Mesendoderm (in vitro differentiated cells): Measurements from ENCODE around the gene CRTC3.

ENCODE experiments used
- DNase-seq: peaks from one replicate; pipeline ENCODE4 v3.0.0; 2013
- H2AK5ac ChIP-seq: 2 replicates; pipeline ENCODE4 v1.6.1; 2013; ENCODE audit warnings: low read length, inconsistent platforms
- H2BK120ac ChIP-seq: 2 replicates; pipeline ENCODE4 v1.6.1; 2013; ENCODE audit warnings: low read depth, mild to moderate bottlenecking, low read length, moderate library complexity, mixed read lengths
- H2BK15ac ChIP-seq: replicated peaks from 2 replicates; pipeline ENCODE4 v1.6.1; 2013; ENCODE audit warnings: low read depth, mild to moderate bottlenecking, moderate library complexity
- H2BK5ac ChIP-seq: 2 replicates; pipeline ENCODE4 v1.6.1; 2013; ENCODE audit warnings: low read length, inconsistent platforms
- H3K18ac ChIP-seq: 2 replicates; pipeline ENCODE4 v1.6.1; 2013; ENCODE audit warnings: mild to moderate bottlenecking, low read length, mixed read lengths
- H3K23ac ChIP-seq: one replicate; pipeline ENCODE4 v1.6.1; 2013; ENCODE audit warnings: low read length
- H3K27ac ChIP-seq: 2 replicates; pipeline ENCODE4 v1.5.1; 2013; ENCODE audit warnings: low read depth, mild to moderate bottlenecking, inconsistent platforms, low read length, moderate library complexity
- H3K27me3 ChIP-seq: 2 replicates; pipeline ENCODE4 v1.6.1; 2013; ENCODE audit warnings: low read length, control low read depth, mild to moderate bottlenecking, inconsistent platforms; ENCODE audit not compliant: insufficient read depth, poor library complexity
- H3K36me3 ChIP-seq: 2 replicates; pipeline ENCODE4 v1.6.1; 2013; ENCODE audit warnings: low read length, inconsistent platforms; ENCODE audit not compliant: control insufficient read depth, insufficient read depth
- H3K4ac ChIP-seq: one replicate; pipeline ENCODE4 v1.6.1; 2013; ENCODE audit warnings: low read depth, mild to moderate bottlenecking, low read length, moderate library complexity
- H3K4me1 ChIP-seq: 2 replicates; pipeline ENCODE4 v1.6.1; 2013; ENCODE audit warnings: low read depth, low read length, inconsistent platforms; ENCODE audit not compliant: control insufficient read depth
- H3K4me2 ChIP-seq: 2 replicates; pipeline ENCODE4 v1.6.1; 2013; ENCODE audit warnings: low read length
- H3K4me3 ChIP-seq: 2 replicates; pipeline ENCODE4 v1.5.1; 2013; ENCODE audit warnings: mild to moderate bottlenecking, low read length
- H3K56ac ChIP-seq: one replicate; pipeline ENCODE4 v1.6.1; 2013; ENCODE audit warnings: low read length
- H3K79me1 ChIP-seq: 2 replicates; pipeline ENCODE4 v1.6.1; 2013; ENCODE audit warnings: low read length, inconsistent platforms
- H3K79me2 ChIP-seq: 2 replicates; pipeline ENCODE4 v1.6.1; 2013; ENCODE audit warnings: mild to moderate bottlenecking, low read length; ENCODE audit not compliant: control insufficient read depth, insufficient read depth
- H3K9ac ChIP-seq: 2 replicates; pipeline ENCODE4 v1.6.1; 2013; ENCODE audit warnings: low read length, inconsistent platforms
- H4K5ac ChIP-seq: one replicate; pipeline ENCODE4 v1.6.1; 2013; ENCODE audit warnings: low read length
- H4K8ac ChIP-seq: one replicate; pipeline ENCODE4 v1.6.1; 2013; ENCODE audit warnings: low read depth, mild to moderate bottlenecking, control low read depth, low read length, moderate library complexity
- WGBS: extraction: QIAGEN DNeasy Blood & Tissue Kit; methylation state at CpG from one replicate; pipeline ENCODE4 v1.1.7; 2013; ENCODE audit warnings: low lambda C conversion rate, missing lambda C conversion rate; ENCODE audit not compliant: insufficient coverage; ENCODE audit errors: extremely low coverage; 5-methylcytosine and 5-hydroxymethylcytosine counted together

Gene CRTC3

DNA sequence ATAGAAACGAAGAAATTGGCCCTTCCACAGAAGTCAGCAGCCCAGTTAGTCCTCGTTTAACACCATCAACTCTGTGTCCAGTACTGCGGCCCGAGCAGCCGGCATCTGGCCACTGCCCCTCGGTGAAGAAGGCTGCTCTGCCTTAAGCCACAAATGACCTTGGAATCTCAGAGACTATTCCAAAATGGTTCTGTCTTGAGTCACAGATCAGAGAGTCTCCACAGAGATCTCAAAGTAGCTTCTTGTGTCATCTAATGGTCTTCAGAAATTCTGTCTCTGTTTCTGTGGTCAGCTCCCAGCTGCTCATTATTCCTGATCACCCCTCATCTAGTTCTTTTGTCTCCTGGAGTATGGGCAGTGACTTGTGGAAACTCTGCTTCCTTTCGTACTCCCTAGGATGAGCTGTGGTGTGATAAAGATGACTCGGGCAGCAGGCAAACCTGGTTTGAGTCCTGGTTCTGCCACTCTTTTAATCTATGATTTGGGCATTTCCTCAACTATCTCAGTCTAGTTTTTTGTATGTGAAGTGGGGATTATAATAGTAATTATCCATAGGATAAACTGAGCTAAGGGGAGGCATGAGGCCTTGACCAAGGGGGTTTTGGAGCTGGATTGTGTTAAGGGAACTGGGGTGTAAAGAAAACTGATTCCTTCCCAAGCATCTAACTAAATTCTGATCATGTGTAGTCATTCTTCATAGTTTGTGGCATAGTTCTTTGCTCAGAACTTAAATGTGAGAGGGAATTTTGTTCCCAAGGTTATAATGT is 22.6 kb downstream of the CRTC3 start:
- no peak overlapping the region for H2BK120ac ChIP-seq
- H3K4me1 ChIP-seq: no peaks in the 10 kb centered on the region
- no peaks in the 10 kb centered on the region for H3K36me3 ChIP-seq
- H3K4me3 ChIP-seq: no peak overlapping the region
- no peaks in the 10 kb centered on the region for H3K27me3 ChIP-seq
- H2AK5ac ChIP-seq: no peak overlapping the region
- no peaks in the 10 kb centered on the region for H3K79me1 ChIP-seq
- H3K4ac ChIP-seq: no peak overlapping the region
- H2BK15ac ChIP-seq: no peak overlapping the region
- no peak overlapping the region for H3K27ac ChIP-seq
- H4K5ac ChIP-seq: no peak overlapping the region
- H3K79me2 ChIP-seq: no peaks in the 10 kb centered on the region
- H3K18ac ChIP-seq: no peak overlapping the region
- no peak overlapping the region for H3K9ac ChIP-seq
- H3K56ac ChIP-seq: no peak overlapping the region
- no peak overlapping the region for H3K4me2 ChIP-seq
- no CpG with 5 or more reads among the region's 8 CpGs for WGBS
- H3K23ac ChIP-seq: no peak overlapping the region
- no peak overlapping the region for H2BK5ac ChIP-seq
- no peak overlapping the region for H4K8ac ChIP-seq
- DNase-seq: no peak

GRCh38 chr15:90552929-90553211 is 23.1 kb downstream of the CRTC3 start:
- Histone ChIP-seq H3K18ac (no peak overlapping the region), H4K8ac (no peak overlapping the region), H3K56ac (no peak overlapping the region), H3K9ac (no peak overlapping the region), H3K79me1 (no peaks in the 10 kb centered on the region), H2BK5ac (no peak overlapping the region), H3K27ac (no peak overlapping the region), H2BK15ac (no peak overlapping the region), H3K4me3 (no peak overlapping the region), H3K4ac (no peak overlapping the region), H4K5ac (no peak overlapping the region), H2AK5ac (no peak overlapping the region), H3K27me3 (no peaks in the 10 kb centered on the region), H3K23ac (no peak overlapping the region), H2BK120ac (no peak overlapping the region), H3K4me2 (no peak overlapping the region), H3K79me2 (no peaks in the 10 kb centered on the region), H3K36me3 (no peaks in the 10 kb centered on the region), H3K4me1 (no peaks in the 10 kb centered on the region)
- DNase-seq: no peak
- no CpG with 5 or more reads among the region's 1 CpG for WGBS

DNA sequence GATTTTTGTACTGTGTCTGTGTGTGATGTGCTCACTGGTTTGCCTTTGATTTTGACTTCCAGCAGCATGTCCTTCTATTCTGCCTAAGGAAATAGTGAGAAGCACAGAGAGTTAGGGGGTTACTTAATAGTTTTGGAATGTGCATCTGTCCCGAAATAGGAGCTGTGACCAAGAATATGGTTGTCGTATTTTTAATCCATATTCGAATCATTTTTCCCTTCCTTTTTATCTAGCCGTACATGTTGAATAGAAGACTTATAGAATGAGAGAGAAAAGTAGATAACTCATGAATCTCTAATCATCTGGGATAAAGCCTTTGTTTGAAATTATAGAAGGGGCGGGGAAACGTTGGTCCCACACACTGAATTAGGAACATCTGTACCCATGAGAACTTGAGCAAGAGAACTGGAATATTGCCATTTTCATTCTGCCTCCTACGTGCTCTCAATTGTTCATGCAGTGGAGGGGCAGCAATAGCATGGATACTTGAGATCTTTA is 23.6 kb downstream of the CRTC3 start:
- H2BK120ac ChIP-seq: no peak overlapping the region
- no peak for DNase-seq
- no peak overlapping the region for H3K27ac ChIP-seq
- H3K4me2 ChIP-seq: no peak overlapping the region
- no peaks in the 10 kb centered on the region for H3K4me1 ChIP-seq
- no peak overlapping the region for H2BK5ac ChIP-seq
- no peak overlapping the region for H4K5ac ChIP-seq
- H3K79me1 ChIP-seq: no peaks in the 10 kb centered on the region
- no peak overlapping the region for H3K9ac ChIP-seq
- no peak overlapping the region for H3K56ac ChIP-seq
- no peak overlapping the region for H2BK15ac ChIP-seq
- no peak overlapping the region for H2AK5ac ChIP-seq
- H3K18ac ChIP-seq: no peak overlapping the region
- no peak overlapping the region for H3K4ac ChIP-seq
- no peak overlapping the region for H3K4me3 ChIP-seq
- H4K8ac ChIP-seq: no peak overlapping the region
- no peaks in the 10 kb centered on the region for H3K27me3 ChIP-seq
- WGBS: no CpG with 5 or more reads among the region's 7 CpGs
- H3K23ac ChIP-seq: no peak overlapping the region
- H3K79me2 ChIP-seq: no peaks in the 10 kb centered on the region
- no peaks in the 10 kb centered on the region for H3K36me3 ChIP-seq

DNA sequence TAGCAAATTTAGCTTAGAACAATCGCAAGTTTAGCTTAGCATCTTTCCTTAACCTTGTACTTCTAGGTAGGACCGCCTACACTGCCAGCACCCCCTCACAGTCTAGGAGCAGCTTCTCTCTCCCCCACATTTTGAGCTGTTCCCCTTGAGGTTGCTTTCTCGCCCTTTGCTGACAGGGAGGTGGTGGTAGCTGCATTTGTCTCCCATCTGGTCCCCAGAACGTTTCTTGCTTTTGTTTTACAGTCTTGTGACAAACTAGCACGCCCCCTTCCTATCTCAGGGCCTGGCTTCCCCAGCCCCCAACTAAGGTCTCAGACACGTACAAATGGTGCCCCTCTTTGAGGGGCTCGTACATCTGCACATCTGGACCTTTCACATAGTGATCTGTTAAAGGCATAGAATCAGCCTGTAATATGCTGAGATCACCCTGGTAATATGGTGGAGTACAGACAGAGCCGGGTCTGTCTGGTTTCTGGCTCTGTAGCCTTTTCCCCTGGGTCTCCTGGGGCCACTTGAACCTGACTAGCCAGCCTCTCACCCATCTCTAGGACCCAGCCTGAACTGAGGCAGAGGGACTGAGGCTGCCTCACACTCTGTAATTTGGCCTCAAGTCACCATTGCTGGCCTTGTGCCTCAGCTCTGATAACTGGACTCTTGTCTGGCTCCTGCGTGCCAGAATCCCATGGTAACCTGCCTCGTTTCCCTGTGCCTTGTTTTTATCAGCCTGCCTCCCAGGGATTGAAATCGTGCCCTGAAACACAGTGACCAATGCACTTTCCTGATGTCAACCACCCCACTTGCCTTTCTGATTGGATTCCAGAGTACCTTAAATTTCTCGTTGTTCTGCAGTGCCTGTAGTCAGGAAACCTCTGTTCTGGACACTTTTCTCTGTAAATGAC is 27.7 kb downstream of the CRTC3 start:
- no peak overlapping the region for H4K8ac ChIP-seq
- H3K4ac ChIP-seq: no peak overlapping the region
- no peak overlapping the region for H4K5ac ChIP-seq
- no peak overlapping the region for H3K23ac ChIP-seq
- H3K36me3 ChIP-seq: no peaks in the 10 kb centered on the region
- no peak overlapping the region for H3K56ac ChIP-seq
- no peak overlapping the region for H2AK5ac ChIP-seq
- H2BK15ac ChIP-seq: no peak overlapping the region
- no peaks in the 10 kb centered on the region for H3K79me2 ChIP-seq
- H3K4me1 ChIP-seq: no peaks in the 10 kb centered on the region
- H3K27ac ChIP-seq: no peak overlapping the region
- H3K79me1 ChIP-seq: no peaks in the 10 kb centered on the region
- WGBS: no CpG with 5 or more reads among the region's 12 CpGs
- H2BK120ac ChIP-seq: no peak overlapping the region
- DNase-seq: no peak
- no peak overlapping the region for H2BK5ac ChIP-seq
- H3K27me3 ChIP-seq: no peaks in the 10 kb centered on the region
- no peak overlapping the region for H3K9ac ChIP-seq
- no peak overlapping the region for H3K4me3 ChIP-seq
- no peak overlapping the region for H3K4me2 ChIP-seq
- no peak overlapping the region for H3K18ac ChIP-seq

DNA sequence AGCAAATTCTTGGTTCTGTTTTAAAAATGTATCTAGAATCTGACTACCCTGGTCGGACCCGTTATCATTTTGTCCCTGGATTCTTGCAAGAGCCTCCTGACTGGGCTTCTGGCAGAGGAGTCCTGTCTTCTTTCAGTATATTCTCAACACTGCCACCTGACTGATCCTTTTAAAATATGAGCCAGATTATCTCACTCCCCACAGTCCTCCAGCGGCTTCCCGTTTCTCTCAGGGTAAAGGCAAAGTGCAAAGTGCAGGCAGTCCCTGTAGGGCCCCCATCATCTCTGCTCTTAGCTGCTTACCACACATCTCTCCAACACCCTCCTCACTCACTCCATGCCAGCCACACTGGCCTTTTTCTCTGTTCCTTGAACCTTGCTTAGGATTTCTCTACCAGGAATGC is 28.4 kb downstream of the CRTC3 start:
- Histone ChIP-seq H2BK120ac (no peak overlapping the region), H3K4me3 (no peak overlapping the region), H3K56ac (no peak overlapping the region), H3K9ac (no peak overlapping the region), H3K18ac (no peak overlapping the region), H3K4ac (no peak overlapping the region), H2BK15ac (no peak overlapping the region), H3K23ac (no peak overlapping the region), H3K27ac (no peak overlapping the region), H3K36me3 (no peaks in the 10 kb centered on the region), H2AK5ac (no peak overlapping the region), H3K79me2 (no peaks in the 10 kb centered on the region), H3K79me1 (no peaks in the 10 kb centered on the region), H3K27me3 (no peaks in the 10 kb centered on the region), H4K5ac (no peak overlapping the region), H3K4me2 (no peak overlapping the region), H4K8ac (no peak overlapping the region), H3K4me1 (no peaks in the 10 kb centered on the region), H2BK5ac (no peak overlapping the region)
- WGBS: no CpG with 5 or more reads among the region's 4 CpGs
- DNase-seq: no peak
